ENCODE measurements around the gene EML4. TPM values are rescaled to one million over a fixed set of nuclear protein-coding genes. Genes with fewer than 3 reads are reported as not detected.

EML4 gene
- total and polyA plus RNA-seq, 9 of the 15 experiments (the other 6 are each of a cell fraction or from before 2014, with no cell fraction given), result 14.7 to 48.3 (median 36.5) TPM

DNA sequence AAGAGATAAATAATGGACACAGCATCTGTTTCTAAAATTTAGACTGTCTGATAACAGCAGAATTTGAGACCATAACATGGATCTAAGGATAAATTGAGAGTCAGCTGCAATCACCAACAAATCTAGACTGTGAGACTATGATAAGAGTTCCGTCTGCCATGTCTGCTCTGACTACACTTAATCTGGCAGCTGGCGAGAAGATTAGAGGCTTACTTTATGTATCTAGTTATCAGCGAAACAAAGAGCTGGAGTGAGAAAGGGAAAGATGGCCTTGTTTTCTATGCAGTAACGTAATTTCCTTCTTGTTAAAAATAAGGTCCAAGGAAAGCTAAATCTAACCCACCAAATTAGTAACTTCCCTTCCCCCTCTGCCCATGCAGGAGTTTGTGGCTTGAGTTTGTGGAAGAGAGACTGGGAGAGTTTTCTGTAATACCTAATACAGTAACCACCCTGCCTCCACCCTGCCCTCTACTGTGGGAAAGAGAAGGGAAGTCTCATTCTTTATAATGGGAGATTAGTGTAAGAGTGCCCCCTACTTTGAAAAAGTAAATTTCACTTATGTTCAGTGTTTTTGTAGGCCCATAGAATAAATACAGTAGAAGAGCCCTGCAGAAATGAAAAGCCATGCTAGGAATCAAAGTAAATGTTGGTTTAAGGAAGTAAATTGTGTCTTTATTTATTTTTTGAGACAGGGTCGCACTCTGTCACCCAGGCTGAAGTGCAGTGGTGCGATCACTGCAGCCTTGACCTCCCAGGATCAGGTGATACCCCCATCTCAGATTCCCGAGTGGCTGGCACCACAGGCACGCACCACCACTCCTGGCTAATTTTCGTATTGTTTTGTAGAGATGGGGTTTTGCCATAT, 27.5 kb downstream of the EML4 start (continued):
- peak; percentile 37; the same call in 1 of the 2 replicates for TF ChIP-seq ZNF354B (CRISPR knock-in tag; IDR thresholded peaks at IDR 0.05)
- TF ChIP-seq MCM2 (IDR thresholded peaks at IDR 0.05; ENCODE audit: low read depth), result no peak
- TF ChIP-seq TFAP4 (CRISPR knock-in tag; IDR thresholded peaks at IDR 0.05; ENCODE audit: borderline replicate concordance), result no peak
- TF ChIP-seq CHD7 (IDR thresholded peaks at IDR 0.05; ENCODE audit: low read depth, low read length), result no peak
- no peak for TF ChIP-seq ETS2 (tag; IDR thresholded peaks at IDR 0.05; ENCODE audit: borderline replicate concordance, poor library complexity, severe bottlenecking)
- peak; percentile 70; the same call in 1 of the 2 replicates for TF ChIP-seq HES1 (IDR thresholded peaks at IDR 0.05; ENCODE audit: low read depth)
- peak; percentile 74; the same call in 1 of the 2 replicates for TF ChIP-seq CTBP1 (IDR thresholded peaks at IDR 0.05; ENCODE audit: borderline replicate concordance)
- TF ChIP-seq, protein P1, sequence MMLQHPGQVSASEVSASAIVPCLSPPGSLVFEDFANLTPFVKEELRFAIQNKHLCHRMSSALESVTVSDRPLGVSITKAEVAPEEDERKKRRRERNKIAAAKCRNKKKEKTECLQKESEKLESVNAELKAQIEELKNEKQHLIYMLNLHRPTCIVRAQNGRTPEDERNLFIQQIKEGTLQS (IDR thresholded peaks at IDR 0.05), result no peak; the same call in 1 of the 2 replicates
- TF ChIP-seq, protein P1 (CRISPR knock-in tag; conservative IDR thresholded peaks at IDR 0.05), result no peak; the same call in 1 of the 2 replicates
- TF ChIP-seq NUFIP1 (IDR thresholded peaks at IDR 0.05; ENCODE audit: partially characterized antibody), result no peak
- TF ChIP-seq MCM5 (IDR thresholded peaks at IDR 0.05; ENCODE audit: low read depth), result no peak
- no peak for TF ChIP-seq SRSF9 (IDR thresholded peaks at IDR 0.05; ENCODE audit: borderline replicate concordance, low read depth, low read length)
- TF ChIP-seq ZBED1 (IDR thresholded peaks at IDR 0.05), result 0 out of 2 replicates have a peak, but pooled peaks have one; percentile 61
- no peak for TF ChIP-seq HDAC1 (IDR thresholded peaks at IDR 0.05)
